ENCODE results near the gene NSUN4.

Gene NSUN4

DNA sequence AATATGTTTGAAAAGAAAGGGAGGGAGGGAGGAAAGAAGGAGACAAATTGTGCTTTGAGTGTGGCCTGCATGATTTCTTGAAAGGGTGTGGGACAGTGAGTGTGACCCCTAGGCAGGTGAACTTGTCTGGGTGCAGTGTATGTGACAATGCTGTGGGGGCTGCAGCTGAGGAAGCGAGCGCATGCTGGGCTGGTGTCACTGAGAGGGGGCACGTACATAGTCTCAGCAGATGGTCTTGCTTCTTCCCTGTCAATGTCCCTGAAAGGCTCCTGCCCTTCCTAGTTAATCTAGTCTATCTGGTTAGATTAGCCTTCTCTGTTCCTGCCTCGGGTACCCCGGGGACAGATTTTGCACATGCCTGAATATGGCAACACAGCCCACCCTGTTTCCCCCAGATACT lies 63.3 kb downstream of the NSUN4 start:
- FAIRE-seq, result no peak

DNA sequence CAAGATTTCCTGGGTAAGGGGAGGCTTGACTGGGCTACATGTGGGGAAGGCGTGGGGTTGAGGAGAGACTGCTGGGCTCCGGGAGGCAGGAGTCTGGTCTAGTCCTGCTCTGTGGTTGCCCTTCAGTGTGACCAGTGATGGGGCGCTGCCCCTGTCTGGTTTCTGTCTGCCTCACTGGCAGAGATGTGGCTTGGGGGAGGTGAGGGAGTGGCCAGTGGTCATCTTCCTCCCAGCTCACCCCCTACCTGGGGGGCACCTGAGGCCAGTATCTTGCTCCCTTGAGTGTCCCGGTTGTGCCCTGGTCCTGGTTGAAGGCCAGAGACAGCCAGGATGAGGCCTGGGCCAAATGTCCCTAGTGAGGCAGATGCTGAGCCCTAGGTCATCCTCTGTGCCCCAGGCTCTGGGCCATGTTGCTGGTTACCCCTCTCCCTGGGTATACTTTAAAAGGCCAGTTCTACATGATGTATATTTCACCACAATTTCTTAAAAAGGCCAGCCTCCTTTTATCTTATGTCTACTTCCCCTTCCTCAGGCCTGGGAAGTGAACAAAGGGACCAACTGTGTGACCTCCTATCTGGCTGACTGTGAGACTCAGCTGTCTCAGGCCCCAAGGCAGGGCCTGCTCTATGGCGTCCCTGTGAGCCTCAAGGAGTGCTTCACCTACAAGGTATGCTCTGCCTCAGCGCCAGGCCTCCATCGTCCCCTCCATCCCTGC lies 64.0 kb downstream of the NSUN4 start:
- no peak for FAIRE-seq
- no peak for DNase-seq (ENCODE audit: insufficient read length, low spot score)

More for the DNA sequence above, 63.3 kb downstream of the NSUN4 start:
- no peak for DNase-seq (ENCODE audit: insufficient read length, low spot score)

DNA sequence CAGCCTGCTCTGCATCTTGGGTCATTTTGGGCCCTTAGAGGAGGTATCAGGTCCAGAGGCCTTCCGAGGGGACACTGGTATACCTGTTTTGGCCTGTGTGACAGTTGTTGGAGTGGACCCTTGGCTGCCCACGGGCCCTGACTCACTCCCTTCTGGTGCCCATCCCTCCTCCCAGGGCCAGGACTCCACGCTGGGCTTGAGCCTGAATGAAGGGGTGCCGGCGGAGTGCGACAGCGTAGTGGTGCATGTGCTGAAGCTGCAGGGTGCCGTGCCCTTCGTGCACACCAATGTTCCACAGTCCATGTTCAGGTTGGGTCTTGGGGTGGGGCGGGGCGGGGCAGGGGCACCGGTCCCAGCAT lies 64.6 kb downstream of the NSUN4 start:
- no peak for DNase-seq (ENCODE audit: insufficient read length, low spot score)
- no peak for FAIRE-seq

DNA sequence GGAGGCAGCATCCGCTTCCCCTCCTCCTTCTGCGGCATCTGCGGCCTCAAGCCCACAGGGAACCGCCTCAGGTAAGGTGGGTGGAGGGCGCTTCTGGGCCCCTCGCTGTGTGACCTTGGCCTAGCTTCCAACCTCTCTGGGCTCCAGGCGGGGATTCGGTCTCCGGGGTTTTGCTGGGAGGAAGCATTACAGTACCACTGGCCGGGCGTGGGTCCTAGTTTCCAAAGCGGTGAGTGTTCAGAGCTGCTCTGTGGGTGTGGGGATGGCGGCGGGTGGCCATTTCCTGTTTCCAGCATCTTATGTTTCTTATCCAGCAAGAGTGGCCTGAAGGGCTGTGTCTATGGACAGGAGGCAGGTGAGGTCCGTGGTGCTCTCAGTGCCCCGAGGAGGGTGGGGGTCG lies 65.1 kb downstream of the NSUN4 start:
- DNase-seq (ENCODE audit: insufficient read length, low spot score), result no peak
- no peak for FAIRE-seq

DNA sequence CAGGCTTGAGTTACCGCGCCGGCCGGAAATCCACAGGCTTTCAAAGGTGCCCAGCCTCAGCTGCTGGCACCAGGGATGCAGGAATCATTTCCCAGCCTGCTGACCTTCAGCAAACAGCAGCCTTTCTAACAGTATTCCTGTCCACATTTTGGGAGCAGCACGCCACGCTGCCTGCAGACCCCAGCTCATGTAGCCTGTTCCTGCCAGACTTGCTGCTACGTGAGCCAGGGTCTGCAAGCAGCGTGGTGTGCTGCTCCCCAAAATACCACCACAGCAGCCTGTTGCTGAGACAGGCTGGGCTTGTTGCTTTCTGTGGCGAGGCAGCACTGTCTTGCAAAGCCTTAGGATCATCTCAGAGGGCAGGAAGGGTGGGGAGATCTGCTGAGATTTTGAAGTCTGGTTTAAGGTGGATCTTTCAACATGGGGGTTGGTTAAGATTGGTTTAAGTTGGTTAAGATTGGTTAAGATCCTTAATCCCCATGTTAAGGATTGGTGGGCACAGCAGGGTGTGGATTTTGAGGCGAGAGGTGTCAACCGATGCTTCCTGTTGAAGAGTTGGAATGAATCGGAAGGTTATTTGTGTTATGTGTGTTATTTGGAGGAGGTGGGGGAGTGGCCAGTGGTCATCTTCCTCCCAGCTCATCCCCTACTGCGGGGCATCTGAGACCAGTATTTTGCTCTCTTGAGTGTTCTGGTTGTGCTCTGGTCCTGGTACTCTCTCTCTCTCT lies 66.4 kb downstream of the NSUN4 start:
- DNase-seq (ENCODE audit: insufficient read length, low spot score), result no peak
- no peak for FAIRE-seq

DNA sequence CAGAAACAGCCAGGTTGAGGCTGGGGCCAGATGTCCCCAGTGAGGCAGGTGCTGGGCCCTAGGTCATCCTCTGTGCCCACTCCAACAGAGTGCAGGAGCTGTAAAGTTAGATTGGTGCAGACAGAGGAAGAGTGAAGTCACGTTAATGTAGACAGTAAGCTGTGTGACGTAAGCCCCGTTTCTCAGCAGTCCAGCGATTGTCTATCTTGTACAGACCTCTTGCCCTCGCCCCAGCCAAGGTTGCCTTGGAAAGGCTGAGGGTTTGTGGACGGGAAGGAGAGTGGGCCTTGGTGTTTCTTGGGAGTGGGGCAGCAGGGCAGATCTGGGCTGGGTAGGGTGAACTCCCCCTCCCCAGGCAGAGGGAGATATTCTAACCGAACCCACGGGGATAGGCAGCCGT lies 67.0 kb downstream of the NSUN4 start:
- FAIRE-seq (no peak), DNase-seq (ENCODE audit: insufficient read length, low spot score) (no peak)

DNA sequence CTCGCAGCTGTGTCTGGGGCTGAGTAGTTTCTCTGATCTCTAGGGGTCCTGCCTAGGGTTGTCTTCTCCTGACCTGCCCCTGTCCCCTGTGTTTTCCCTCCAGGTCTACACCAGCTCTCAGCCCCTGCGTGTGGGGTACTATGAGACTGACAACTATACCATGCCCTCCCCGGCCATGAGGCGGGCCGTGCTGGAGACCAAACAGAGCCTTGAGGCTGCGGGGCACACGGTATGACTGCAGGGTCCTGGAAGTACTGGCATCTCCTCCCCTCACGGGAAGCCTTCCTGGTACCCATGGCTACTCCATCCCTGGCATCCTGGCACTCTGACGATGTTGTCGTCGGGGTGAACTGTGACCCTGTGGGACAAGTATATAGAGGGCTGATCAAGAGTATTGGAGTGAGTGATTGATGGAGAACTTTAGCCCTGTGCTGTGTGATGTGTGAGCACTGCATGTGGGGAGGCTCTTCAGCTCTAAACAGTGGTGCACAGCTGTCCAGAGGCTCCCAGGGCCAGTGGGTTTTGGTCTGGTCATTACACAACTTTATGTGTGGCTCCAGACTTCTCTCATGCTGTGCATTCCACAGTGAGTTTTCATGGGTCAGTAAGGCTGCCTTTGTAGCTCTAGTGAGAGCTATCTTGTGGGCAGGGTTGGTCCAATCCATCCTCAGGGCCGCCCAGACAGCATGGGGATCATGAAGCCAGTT lies 67.9 kb downstream of the NSUN4 start:
- DNase-seq (ENCODE audit: insufficient read length, low spot score), result no peak
- FAIRE-seq, result no peak

DNA sequence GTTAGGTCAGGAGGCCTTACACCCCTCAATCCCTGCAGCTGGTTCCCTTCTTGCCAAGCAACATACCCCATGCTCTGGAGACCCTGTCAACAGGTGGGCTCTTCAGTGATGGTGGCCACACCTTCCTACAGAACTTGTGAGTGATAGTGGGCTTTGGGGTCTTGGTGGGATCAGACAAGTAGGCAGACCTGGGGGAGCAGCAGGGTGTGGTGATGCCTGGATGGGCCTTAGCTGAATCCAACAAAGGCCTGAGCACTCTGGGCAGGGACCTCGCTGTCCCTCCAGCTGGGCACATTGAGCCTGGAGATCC lies 68.4 kb downstream of the NSUN4 start:
- DNase-seq (ENCODE audit: insufficient read length, low spot score) (no peak), FAIRE-seq (no peak)

DNA sequence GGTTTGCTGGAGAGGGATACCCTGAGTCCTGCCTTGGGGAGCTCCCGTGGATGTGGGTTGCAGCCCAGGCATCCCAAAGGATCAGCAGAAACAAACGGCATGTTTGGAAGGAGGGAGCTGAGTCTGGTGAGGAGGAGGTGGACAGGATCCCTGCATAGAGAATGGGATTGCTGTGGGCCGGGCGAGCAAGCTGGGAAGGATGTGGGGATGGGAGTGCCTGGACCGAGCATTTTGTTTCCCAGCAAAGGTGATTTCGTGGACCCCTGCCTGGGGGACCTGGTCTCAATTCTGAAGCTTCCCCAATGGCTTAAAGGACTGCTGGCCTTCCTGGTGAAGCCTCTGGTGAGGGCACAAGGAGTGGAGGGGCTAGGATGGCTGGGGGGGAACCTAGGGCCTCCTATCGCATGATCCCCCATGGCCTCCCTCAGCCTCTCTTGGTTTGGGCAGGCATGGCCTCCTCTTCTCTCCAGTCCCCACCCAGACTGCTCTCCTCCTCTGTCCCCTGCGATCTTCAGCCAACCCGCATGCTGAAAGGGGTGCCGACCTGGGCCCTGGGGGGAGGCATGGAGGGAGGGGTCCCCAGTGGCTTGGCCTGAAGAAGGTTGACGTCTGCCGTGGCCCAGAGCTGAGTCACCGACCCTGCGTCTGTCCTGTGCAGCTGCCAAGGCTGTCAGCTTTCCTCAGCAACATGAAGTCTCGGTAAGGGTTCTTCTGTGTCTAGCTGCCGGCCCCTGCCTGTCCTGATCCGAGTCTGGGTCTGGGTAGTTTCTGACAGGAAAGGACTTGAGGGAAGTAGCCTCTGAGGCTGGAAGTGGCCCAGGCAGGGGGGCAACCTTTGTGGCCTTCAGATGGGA lies 69.8 kb downstream of the NSUN4 start:
- DNase-seq (ENCODE audit: insufficient read length, low spot score), result no peak
- no peak for FAIRE-seq

DNA sequence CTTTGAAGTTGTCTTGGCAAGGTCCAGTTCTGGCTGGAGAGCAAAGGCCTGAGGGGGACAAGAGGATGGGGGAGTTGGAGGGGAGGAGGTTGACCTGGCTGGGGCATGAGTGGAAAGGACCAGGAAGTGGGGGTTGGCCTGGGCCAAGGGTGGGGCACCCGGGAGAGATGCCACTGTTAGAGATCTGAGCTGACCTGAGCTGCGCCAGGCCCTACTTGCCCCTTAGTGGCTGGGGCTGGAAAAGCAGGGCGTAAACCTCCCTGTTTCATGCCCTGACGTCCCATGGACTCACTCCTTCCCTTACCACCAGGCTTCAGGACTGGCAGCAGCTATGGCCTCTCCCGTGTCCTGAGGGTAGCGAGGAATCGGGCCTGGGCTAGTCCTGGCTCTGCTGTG lies 70.4 kb downstream of the NSUN4 start:
- FAIRE-seq (no peak), DNase-seq (ENCODE audit: insufficient read length, low spot score) (no peak)
